HG03108 (cell line): Measurements from ENCODE around the gene SLC41A1.
"Not testable (repeated sequence)": the region's sequence is repeated elsewhere in the genome, so short reads cannot be mapped to it uniquely, and the experiment has no call there.

Experiments used
- ATAC-seq: cut with Tn5 transposase; IDR thresholded peaks from one replicate; pipeline ENCODE4 v1.9.1; 2021; ENCODE audit warnings: moderate library complexity; ENCODE audit not compliant: unreplicated experiment

SLC41A1 gene

DNA sequence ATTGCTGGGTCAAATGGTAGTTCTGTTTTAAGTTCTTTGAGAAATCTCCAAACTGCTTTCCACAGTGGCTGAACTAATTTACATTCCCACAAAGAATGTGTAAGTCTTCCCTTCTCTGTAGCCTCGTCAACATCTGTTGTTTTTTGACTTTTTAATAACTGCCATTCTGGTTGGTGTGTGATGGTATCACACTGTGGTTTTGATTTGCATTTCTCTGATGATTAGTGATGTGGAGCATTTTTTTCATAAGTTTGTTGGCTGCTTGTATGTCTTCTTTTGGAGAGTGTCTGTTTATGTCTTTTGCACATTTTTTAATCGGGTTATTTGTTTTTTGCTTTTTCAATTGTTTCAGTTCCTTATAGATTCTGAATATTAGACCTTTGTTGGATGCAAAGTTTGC lies 10.3 kb upstream of the SLC41A1 start:
- ATAC-seq: not testable (repeated sequence)

GRCh38 chr1:205822397-205822796 lies 9.4 kb upstream of the SLC41A1 start:
- ATAC-seq: no peak

DNA sequence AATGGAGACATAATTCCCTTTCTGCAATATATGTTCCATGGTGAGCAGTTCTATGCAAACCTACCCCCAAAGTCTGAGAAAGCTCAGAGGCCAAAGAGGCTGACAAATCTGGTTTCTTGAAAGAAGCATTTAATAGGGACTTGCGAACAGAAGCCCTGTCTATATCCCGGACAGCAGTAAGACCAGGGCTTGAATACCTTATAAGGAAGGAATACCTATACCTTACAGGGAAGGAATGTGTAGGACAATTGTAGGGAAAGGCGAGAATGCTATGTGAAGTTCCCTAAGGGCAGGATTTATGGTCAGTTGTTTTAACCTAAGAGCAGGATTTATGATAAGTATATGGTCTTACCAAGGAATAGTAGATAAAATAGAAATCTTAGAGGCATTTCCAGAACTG lies 5.0 kb upstream of the SLC41A1 start:
- no peak for ATAC-seq

DNA sequence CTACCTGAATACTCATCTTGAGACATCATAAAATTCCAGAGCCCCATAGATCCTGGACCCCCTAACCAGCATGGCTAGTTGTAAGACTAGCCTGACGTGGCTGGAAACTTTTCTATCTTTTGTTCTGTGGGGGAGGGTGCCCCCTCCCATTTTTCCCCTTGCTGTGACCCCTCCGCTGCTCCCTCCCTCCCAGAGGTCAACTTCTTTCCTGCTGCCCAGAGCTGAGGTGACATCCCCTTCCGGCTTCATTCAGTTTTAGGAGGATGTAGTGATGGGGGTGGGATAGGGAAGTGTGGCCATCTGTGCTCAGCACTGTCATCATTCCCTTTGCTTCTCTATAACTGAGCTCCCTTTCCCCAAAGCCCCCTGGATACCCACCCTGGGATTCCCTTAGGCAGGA lies 4.4 kb upstream of the SLC41A1 start:
- no peak for ATAC-seq

- no peak for ATAC-seq
These were observed 709 bp upstream of the SLC41A1 start for GRCh38 chr1:205813755-205814058.

DNA sequence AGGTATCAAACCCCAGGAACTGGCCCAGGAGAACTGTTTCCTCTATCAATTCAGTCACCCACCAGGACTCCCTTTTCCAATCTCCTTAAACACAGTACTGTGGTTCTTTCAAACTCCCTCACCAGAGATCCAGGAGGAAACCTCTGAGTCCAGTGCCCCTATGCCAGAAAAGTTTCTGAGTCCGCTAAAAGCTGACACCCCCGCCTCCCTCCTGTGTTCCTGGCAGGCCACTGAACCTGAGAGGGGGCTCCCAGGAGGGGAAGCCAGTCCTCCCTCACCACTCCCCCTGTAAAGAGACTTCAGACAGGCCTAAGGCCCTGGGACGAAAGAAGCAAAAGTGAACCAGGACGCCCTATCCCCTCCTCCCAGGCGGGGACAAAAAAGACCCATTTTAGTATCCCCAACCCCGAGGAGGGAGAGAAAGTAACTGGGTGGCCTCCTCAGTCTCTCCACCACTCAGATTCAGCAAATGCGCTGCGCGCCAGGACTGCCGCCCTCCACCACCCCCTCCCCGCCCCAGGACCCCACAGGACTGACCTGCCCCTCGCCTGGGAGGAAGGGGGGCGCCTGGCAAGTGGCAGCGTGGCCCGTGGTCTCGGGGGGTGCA lies 624 bp downstream of the SLC41A1 start:
- ATAC-seq: no peak

DNA sequence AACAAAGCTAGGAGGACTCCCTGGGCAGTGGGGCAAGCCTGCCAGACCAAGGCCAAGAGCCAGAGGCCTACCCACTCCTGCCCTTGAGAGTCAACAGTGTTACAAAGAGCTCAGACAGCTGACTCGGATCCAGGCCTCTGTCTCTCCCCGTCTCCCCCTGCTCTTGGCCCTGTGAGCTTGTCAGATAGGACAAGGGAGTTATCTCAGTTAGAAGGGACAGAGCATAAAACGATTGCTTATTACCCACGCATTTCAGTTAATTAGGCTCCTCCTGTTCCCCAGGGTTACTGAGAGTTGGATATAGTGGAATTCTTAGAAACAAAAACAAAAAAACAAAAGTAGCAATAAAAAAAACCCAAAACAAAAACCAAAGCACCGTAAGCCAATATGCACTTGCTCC lies 1.3 kb downstream of the SLC41A1 start:
- ATAC-seq: no peak

- no peak for ATAC-seq
These were observed 2.4 kb downstream of the SLC41A1 start for GRCh38 chr1:205810448-205811157.

DNA sequence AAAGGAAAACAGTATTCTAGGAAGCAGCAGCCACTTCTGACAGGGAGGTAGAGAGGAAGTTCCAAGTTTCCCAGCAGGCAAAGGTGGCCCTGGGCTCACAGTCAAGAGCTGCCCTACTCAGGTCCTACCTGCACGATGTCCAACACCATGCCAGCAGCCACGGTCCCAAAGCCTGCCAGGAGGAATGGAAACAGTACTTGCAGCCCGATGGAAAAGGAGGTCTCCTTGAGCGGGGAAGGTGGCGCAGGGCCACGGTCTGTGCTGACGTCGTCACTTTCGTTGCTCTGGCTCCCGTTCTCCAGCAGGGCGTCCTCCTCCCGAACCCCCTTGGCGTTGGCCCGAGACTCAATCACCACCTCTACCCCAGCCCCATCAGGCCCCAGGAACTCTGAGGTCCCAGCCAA lies 3.1 kb downstream of the SLC41A1 start:
- no peak for ATAC-seq

- no peak for ATAC-seq
These were observed 3.5 kb downstream of the SLC41A1 start for GRCh38 chr1:205809469-205809868.

DNA sequence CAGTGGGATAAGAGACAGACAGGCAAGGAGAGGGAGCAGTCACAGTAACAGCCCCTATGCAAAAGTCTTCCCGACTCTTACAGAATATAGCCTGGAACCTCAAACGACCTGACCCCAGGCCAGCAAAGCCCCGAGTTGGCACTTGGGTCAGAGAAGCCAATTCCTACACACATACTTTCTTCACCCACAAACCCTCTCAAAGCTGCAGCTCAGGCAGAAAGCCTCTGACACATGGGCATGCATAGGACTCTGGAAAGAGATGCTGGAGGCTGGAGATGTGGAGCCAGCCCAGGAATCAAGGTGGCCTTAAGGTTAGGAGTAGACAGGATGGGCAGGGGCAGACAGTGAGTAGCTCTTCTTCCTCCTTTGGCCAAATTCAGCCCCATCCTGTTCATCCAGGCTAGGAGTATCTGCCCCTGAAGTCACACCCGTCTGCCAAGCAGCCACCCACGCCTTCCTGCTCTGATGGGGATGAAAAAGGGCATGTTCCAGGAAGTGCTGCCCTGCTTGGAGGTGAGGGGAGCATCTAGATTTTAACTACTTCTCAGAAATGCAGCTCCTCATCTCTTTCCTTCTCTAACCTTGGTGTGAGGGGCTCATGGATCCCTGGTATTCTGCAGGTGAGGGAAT lies 7.8 kb downstream of the SLC41A1 start:
- no peak for ATAC-seq

- no peak for ATAC-seq
These were observed 8.4 kb downstream of the SLC41A1 start for GRCh38 chr1:205804605-205805004.

- no peak for ATAC-seq
These were observed 9.0 kb downstream of the SLC41A1 start for GRCh38 chr1:205803986-205804385.

DNA sequence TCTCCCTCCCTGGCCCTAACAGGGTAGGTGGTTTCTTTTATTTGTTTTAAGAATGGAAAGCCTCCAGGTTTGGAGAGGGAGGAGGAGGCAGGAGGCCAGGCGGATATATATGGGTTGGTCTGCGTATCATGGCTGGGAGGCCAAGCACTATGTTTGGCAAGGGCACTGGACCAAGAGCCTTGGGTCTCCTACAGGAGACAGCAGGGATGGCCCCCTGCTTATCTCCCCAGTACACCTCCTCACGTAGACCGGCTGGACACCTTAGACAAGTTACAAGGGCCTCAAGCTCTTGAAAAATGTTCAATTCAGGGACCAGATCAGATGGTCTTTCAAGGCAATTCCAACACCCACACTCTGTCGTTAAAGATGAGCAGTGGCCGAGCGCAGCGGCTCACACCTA lies 10.9 kb downstream of the SLC41A1 start:
- ATAC-seq: no peak

DNA sequence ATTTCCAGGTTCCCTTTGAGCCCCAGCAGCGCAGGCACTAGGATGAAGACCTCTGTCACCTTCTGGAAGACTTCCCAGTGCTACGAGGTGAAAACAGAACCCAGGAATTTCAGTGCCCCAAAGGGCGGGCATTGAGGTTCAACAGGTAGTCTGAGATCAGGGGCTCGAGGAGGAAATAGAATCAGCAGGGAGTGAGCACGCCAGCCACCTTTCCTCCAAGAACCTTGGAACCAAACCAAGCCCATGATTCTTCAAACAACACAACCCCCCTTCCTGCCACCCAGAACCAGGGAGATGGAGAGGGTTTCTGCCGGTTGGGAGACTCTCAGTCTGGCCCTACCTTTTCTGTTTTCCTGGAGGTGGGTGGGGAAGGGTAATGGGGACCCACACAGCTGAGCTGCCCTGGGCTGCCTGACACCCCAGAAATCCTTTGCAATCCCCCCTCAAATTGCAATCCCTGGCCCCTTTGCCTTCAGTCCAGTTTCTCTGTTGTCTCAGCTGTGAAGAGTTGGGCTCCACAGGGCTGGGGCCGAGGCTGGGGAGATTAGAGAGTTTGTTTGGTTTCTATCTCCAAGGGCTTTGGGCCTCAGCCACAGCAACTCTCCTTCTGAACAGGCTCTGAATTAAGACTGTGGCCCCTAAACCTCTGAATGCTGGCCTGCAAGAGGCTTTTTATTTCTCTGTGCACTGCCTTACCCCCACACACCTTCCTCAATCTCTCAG lies 11.9 kb downstream of the SLC41A1 start:
- ATAC-seq: no peak

DNA sequence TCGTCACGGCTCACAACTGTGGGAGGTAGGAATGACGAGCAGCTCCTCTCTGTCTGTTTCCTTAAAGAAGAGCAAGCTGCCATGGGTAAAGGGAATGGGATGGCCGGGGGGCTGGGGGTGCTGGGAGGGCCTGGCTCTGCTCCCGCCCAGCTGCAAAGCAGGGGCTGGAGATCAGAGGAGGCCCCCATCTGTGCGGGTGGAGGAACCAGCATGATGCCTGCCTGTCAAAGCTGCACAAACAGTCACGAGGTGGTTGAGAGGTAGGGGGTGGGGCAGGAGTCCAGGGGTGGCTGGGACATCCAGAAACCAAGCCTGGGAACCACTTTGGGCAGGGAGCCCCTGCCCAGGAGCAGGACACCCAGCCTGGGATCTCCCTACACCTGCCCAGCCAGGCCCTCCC lies 12.6 kb downstream of the SLC41A1 start:
- no peak for ATAC-seq

DNA sequence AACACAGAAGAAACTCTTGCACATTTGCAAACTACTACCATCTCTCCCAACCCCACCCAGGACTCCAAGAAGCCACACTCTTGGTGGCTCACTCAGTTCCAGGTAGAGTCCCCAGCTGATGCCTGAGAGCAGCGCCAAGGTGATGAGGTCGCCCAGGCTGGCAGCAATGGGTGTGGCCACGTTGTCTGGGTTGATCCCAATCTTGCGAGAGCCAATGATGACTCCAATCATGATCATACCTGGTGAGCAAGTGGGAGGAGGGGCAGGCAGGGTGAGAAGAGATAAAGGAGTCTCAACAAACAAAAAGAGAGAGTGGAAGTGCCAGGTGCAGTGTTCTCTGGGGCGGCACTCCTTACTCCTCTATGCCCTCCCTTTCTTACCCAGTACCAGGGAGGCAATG lies 14.4 kb downstream of the SLC41A1 start:
- no peak for ATAC-seq

DNA sequence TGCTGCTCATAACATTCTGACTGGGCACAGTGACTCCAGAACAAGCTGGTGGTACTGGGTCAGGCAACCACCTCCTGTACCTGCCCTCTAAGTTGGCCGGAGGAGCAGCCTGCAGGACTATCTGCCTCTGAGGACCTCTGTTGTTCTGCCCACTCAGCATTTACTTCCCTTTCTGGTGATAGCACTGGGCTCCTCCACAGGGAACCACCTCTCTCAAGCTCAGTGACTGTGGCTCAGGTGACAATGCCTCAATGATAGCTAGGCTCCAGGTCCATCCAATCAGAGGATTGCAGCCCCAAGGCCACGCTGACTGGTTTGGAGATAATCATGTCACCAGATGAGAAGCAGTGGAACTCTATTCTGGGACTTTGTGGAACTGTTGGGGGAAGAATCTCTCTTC lies 15.8 kb downstream of the SLC41A1 start:
- ATAC-seq: no peak

GRCh38 chr1:205794011-205794730 lies 18.8 kb downstream of the SLC41A1 start:
- no peak for ATAC-seq

- ATAC-seq: no peak
These were observed 19.9 kb downstream of the SLC41A1 start for GRCh38 chr1:205792961-205793673.

- no peak for ATAC-seq
These were observed 20.5 kb downstream of the SLC41A1 start for GRCh38 chr1:205792481-205792881.
